D721Med (cell line): ENCODE data around the gene LPCAT3.

Source experiments
- DNase-seq: peaks from one replicate; pipeline ENCODE4 v3.0.0; 2011; ENCODE audit warnings: low spot score; ENCODE audit not compliant: insufficient read length
- FAIRE-seq: peaks from 2 replicates; lab custom pipeline; 2011; peaks lifted over from hg19 to GRCh38; lab: Jason Lieb, UNC
- CTCF ChIP-seq: IDR thresholded peaks from 2 replicates; pipeline ENCODE4 v1.5.1; 2012; ENCODE audit warnings: mild to moderate bottlenecking, control low read depth; ENCODE audit not compliant: insufficient read depth; ENCODE audit errors: missing control alignments

LPCAT3 gene

DNA sequence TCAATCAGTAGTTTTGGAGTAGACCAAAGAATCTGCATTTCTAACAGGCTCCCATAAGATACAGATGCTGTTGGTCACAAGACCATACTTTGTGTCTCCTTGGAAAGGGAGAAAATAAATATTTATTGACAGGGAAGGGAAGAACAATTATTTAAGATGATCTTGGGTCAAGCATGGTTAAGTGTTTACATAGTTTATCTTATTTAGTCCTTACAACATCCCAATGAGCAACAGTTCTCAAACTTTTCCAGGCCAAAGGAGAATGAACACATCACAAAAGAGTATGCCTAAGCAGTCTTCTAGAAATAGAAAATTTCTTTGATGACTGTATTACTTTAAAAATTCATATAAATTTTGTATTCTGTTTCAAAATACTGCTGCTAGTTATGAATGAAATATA, 8.8 kb downstream of the LPCAT3 start:
- FAIRE-seq: no peak
- DNase-seq: no peak
- TF ChIP-seq CTCF: no peak

GRCh38 chr12:7008864-7009263, 9.4 kb downstream of the LPCAT3 start:
- no peak for DNase-seq
- TF ChIP-seq CTCF: no peak
- FAIRE-seq: no peak

DNA sequence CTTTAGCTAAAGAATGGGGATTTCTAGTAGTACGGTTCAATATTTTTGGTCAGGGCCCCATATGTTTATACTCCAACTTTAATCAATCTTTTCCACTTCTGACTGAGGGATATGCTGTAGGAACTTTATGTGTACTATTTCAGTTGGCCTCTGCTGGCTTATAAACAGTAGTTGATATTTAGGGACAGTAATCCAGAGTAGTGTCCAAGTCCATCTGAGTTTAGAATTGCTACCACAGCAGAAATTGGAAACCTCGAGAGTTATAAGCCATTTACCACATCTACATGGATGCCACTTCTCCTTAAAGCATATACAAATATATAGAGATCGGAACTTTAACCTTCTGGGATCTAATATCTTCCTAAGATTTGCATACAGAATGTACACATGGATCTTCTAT, 11.6 kb downstream of the LPCAT3 start:
- DNase-seq (no peak), FAIRE-seq (no peak)

DNA sequence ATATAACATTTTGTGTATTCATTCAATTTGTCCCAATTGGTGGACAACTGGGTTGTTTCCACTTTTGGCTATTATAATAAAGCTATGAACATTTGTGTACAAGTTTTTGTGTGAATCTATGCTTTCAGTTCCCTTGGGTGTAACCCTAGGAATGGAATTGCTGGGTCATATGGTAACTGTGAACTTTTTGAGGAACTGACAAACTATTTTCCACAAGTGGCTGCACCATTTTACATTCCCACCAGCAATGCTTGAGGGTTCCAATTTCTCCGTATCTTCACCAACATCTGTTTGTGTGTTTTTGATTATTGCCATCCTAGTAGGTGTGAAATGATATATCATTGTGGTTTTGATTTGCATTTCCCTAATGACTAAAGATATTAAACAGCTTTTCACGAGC, 13.0 kb downstream of the LPCAT3 start:
- DNase-seq (no peak), FAIRE-seq (no peak)
- TF ChIP-seq CTCF: no peak

More for the DNA sequence above, 11.6 kb downstream of the LPCAT3 start:
- no peak for TF ChIP-seq CTCF

GRCh38 chr12:7004840-7005239, 13.4 kb downstream of the LPCAT3 start:
- no peak for DNase-seq
- no peak for FAIRE-seq
- TF ChIP-seq CTCF: no peak

DNA sequence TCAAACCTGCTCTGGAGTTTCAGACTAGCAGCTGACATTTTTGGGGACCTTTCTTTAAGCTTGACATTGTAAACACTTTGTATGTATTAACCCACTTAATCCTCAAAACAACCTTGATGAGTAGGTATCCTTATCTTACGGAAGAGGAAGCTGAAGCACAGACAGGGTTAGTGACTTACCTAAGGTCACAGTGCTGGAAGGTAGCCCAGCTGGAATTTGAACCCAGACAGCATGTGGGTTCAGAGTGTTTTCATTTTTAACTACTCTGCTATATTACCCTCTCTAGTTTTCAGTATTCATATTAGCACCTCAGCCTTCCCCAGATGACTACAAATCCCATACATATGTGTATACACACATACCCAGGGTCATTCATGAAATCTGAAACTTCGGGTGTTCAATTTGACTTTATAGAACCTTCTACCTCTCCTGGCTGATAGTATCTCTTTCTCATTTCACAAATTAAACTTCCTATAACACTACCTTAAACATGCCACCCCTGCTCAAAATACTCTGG, 13.9 kb downstream of the LPCAT3 start:
- DNase-seq (no peak), FAIRE-seq (no peak)
- TF ChIP-seq CTCF: no peak

DNA sequence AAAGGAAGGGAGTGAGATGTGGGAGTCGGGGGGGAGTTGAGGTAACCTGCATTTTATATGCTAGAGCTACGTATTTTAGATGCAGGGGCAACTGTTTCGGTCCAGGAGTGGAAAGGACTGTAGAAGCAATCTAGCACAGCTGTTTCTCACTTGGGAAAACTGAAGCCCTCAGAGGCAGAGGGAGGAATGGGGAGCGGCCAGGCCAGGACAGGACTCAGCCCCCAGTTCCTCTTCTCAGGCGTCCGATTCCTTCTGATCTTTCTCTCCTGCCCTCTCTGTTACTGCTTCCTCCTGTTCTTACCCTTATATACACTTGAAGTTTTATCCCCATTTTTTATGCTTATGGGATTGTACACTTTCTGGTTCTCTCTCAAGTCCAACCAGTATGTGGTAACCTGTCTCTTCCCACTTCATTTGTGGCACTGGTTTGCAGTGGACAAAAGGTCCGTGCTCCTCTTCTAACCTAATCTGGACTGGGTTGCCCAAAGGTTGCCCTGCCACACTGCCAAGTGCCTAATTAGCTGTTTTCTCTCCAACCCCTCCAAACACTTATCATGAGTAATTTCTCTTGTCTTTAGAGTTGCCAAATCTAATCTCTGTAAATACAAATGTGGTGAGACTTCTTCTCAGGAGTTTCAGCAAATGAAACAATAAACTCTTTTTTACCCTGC, 16.2 kb downstream of the LPCAT3 start:
- no peak for FAIRE-seq
- TF ChIP-seq CTCF: no peak
- DNase-seq: no peak
